IMR-90 (cell line): ENCODE measurements around the gene CDH12. TPM values are rescaled to one million over a fixed set of nuclear protein-coding genes. Genes with fewer than 3 reads are reported as not detected.
"Not testable (repeated sequence)": the region's sequence is repeated elsewhere in the genome, so short reads cannot be mapped to it uniquely, and the experiment has no call there.

ENCODE experiments used
- ATAC-seq: fragments of 200-7000 bp; cut with Tn5 transposase; 2 replicates; pipeline ENCODE4 v1.9.1; 2020; ENCODE audit warnings: low read depth, mild to moderate bottlenecking, moderate library complexity
- BruUV-seq: library from RNA; stranded (reverse); fragments of 400-500 nt; replicated peaks from 2 replicates; lab custom pipeline; 2021; lab: Mats Ljungman, UMichigan
- CTCF ChIA-PET: fragments of 300-600 bp; formaldehyde crosslinking; extraction: SDS; loops from one replicate; lab custom pipeline; 2021; ENCODE audit warnings: antibody characterized with exemption; lab: Yijun Ruan, JAX
- POLR2A ChIA-PET: fragments of 300-600 bp; sonication (Branson Sonifier 250); formaldehyde crosslinking; loops from one replicate; lab custom pipeline; 2022; ENCODE audit warnings: antibody characterized with exemption; ENCODE audit not compliant: unreplicated experiment; lab: Charles Lee
- DNase-seq: peaks from one replicate; pipeline ENCODE4 v3.0.0; 2013
- H2AFZ ChIP-seq: replicated peaks from 2 replicates; pipeline ENCODE3; 2013; ENCODE audit warnings: low read length, mild to moderate bottlenecking; ENCODE audit not compliant: poor library complexity
- H2AK5ac ChIP-seq: 2 replicates; pipeline ENCODE4 v1.6.1; 2013; ENCODE audit warnings: low read depth, low read length, inconsistent platforms
- H2AK9ac ChIP-seq: replicated peaks from 2 replicates; pipeline ENCODE3; 2013; ENCODE audit warnings: mild to moderate bottlenecking, low read depth, low read length, moderate library complexity; ENCODE audit not compliant: poor library complexity
- H2BK120ac ChIP-seq: 2 replicates; pipeline ENCODE4 v1.6.1; 2013; ENCODE audit warnings: low read depth, low read length, inconsistent platforms
- H2BK15ac ChIP-seq: 3 replicates; pipeline ENCODE4 v1.6.1; 2013; ENCODE audit warnings: low read depth, low read length, inconsistent platforms
- H2BK20ac ChIP-seq: 2 replicates; pipeline ENCODE4 v1.6.1; 2013; ENCODE audit warnings: low read depth, mild to moderate bottlenecking, inconsistent platforms, low read length, moderate library complexity
- H2BK5ac ChIP-seq: 2 replicates; pipeline ENCODE4 v1.6.1; 2013; ENCODE audit warnings: mild to moderate bottlenecking, low read depth, low read length, inconsistent platforms; ENCODE audit not compliant: poor library complexity, severe bottlenecking
- H3K14ac ChIP-seq: replicated peaks from 2 replicates; pipeline ENCODE4 v1.6.1; 2013; ENCODE audit warnings: low read depth, low read length, inconsistent platforms
- H3K18ac ChIP-seq: 2 replicates; pipeline ENCODE4 v1.6.1; 2013; ENCODE audit warnings: low read depth, low read length, control low read depth
- H3K23ac ChIP-seq: 2 replicates; pipeline ENCODE4 v1.6.1; 2013; ENCODE audit warnings: low read depth, low read length, inconsistent platforms
- H3K27ac ChIP-seq: 2 replicates; pipeline ENCODE4 v1.5.1; 2013; ENCODE audit warnings: mild to moderate bottlenecking, control low read depth, low read length; ENCODE audit not compliant: insufficient read depth
- H3K27me3 ChIP-seq: 2 replicates; pipeline ENCODE4 v1.6.1; 2013; ENCODE audit warnings: low read length; ENCODE audit not compliant: control insufficient read depth, insufficient read depth
- H3K36me3 ChIP-seq: 2 replicates; pipeline ENCODE4 v1.6.1; 2013; ENCODE audit warnings: low read length, mixed read lengths; ENCODE audit not compliant: control insufficient read depth, insufficient read depth
- H3K4ac ChIP-seq: 2 replicates; pipeline ENCODE4 v1.6.1; 2013; ENCODE audit warnings: low read depth, low read length, inconsistent platforms
- H3K4me1 ChIP-seq: 2 replicates; pipeline ENCODE4 v1.6.1; 2013; ENCODE audit warnings: low read length, mixed read lengths; ENCODE audit not compliant: control insufficient read depth, insufficient read depth
- H3K4me2 ChIP-seq: 2 replicates; pipeline ENCODE4 v1.6.1; 2013; ENCODE audit warnings: low read depth, mild to moderate bottlenecking, control low read depth, low read length, moderate library complexity
- H3K4me3 ChIP-seq: 2 replicates; pipeline ENCODE4 v1.5.1; 2013; ENCODE audit warnings: low read depth, mild to moderate bottlenecking, control low read depth, low read length, moderate library complexity; ENCODE audit not compliant: insufficient read depth
- H3K56ac ChIP-seq: 2 replicates; pipeline ENCODE4 v1.6.1; 2013; ENCODE audit warnings: low read length, inconsistent platforms; ENCODE audit not compliant: insufficient read depth; ENCODE audit errors: extremely low read depth
- H3K79me1 ChIP-seq, 2 experiments: 2 replicates each; pipeline ENCODE4 v1.6.1; 2013; ENCODE audit warnings: low read length in 2 of 2, inconsistent platforms in 1 of 2, low read depth in 1 of 2
- H3K9ac ChIP-seq: 2 replicates; pipeline ENCODE4 v1.6.1; 2013; ENCODE audit warnings: low read depth, low read length, control low read depth
- H3K9me1 ChIP-seq: 2 replicates; pipeline ENCODE4 v1.6.1; 2013; ENCODE audit warnings: low read length, inconsistent platforms; ENCODE audit not compliant: insufficient read depth
- H3K9me3 ChIP-seq: 2 replicates; pipeline ENCODE4 v1.6.1; 2013; ENCODE audit warnings: low read length; ENCODE audit not compliant: control insufficient read depth, insufficient read depth
- H4K20me1 ChIP-seq: 2 replicates; pipeline ENCODE4 v1.6.1; 2013; ENCODE audit warnings: low read length, inconsistent platforms; ENCODE audit not compliant: insufficient read depth
- H4K5ac ChIP-seq: 2 replicates; pipeline ENCODE4 v1.6.1; 2013; ENCODE audit warnings: mild to moderate bottlenecking, low read depth, low read length, control low read depth
- H4K8ac ChIP-seq, 2 experiments: 2 replicates each; pipeline ENCODE4 v1.6.1; 2013; ENCODE audit warnings: low read depth in 2 of 2, low read length in 2 of 2, control low read depth in 1 of 2, inconsistent platforms in 1 of 2
- H4K91ac ChIP-seq: 2 replicates; pipeline ENCODE4 v1.6.1; 2013; ENCODE audit warnings: low read depth, low read length, inconsistent platforms; ENCODE audit not compliant: insufficient read depth
- WGBS, 2 experiments: methylation state at CpG; one replicate each; pipeline versions ENCODE4 v1.1.5 to v1.1.7; 2013; ENCODE audit warnings: missing lambda C conversion rate in 2 of 2; ENCODE audit not compliant: insufficient read length in 1 of 2; ENCODE audit errors: extremely low coverage in 2 of 2; 5-methylcytosine and 5-hydroxymethylcytosine counted together
- dilution Hi-C: fragments of 300-500 bp; cut with HindIII; formaldehyde crosslinking; loops from one replicate; pipeline ENCODE4 v1.14.3; 2018; ENCODE audit warnings: low sequenced_read_pairs; ENCODE audit not compliant: unreplicated experiment
- in situ Hi-C: fragments of 300-500 bp; cut with MboI; formaldehyde crosslinking; loops from 3 replicates; pipeline ENCODE4 v1.14.3; 2019; ENCODE audit warnings: low sequenced_read_pairs, inconsistent platforms, mixed read lengths
- intact Hi-C: fragments of 100-400 bp; cut with micrococcal nuclease; formaldehyde crosslinking; loops from 2 replicates; pipeline ENCODE4 v1.10.0; 2022
- polyA plus RNA-seq, 3 experiments: library from polyadenylated mRNA; depleted of rRNA; stranded (reverse); fragments of >200 nt; gene quantifications; 2 replicates each; pipeline ENCODE4 v1.2.3, GENCODE V29; 2012; ENCODE audit warnings: low replicate concordance in 1 of 3
- total RNA-seq: library from RNA; depleted of rRNA; stranded (reverse); fragments of >200 nt; gene quantifications from 2 replicates; pipeline ENCODE4 v1.2.3, GENCODE V29; 2012

CDH12 gene
- total and polyA plus RNA-seq, 2 of the 4 experiments (the other 2 are of a cell fraction), result not detected

- H3K27ac ChIP-seq, H2BK120ac ChIP-seq, intact Hi-C loops, H3K14ac ChIP-seq, DNase-seq, H4K91ac ChIP-seq, H3K9me3 ChIP-seq, CTCF ChIA-PET, POLR2A ChIA-PET, H3K56ac ChIP-seq, H3K27me3 ChIP-seq, H2BK20ac ChIP-seq, H3K18ac ChIP-seq, H3K4me1 ChIP-seq, H2BK5ac ChIP-seq, H2AFZ ChIP-seq, H4K5ac ChIP-seq, ATAC-seq, H2BK15ac ChIP-seq, H3K4me3 ChIP-seq, H2AK9ac ChIP-seq, H3K79me1 ChIP-seq, dilution Hi-C loops, H3K9ac ChIP-seq, H3K36me3 ChIP-seq, H4K20me1 ChIP-seq, H3K4me2 ChIP-seq, H3K23ac ChIP-seq, in situ Hi-C loops, H2AK5ac ChIP-seq, H3K4ac ChIP-seq, H3K9me1 ChIP-seq, H4K8ac ChIP-seq, BruUV-seq: not testable (repeated sequence)
- no CpG with 5 or more reads among the region's 2 CpGs for WGBS, 2 experiments
Observed at GRCh38 chr5:22208463-22208862, 644.7 kb downstream of the CDH12 start.

GRCh38 chr5:22188651-22189050 is 664.5 kb downstream of the CDH12 start:
- H2BK15ac ChIP-seq, H3K56ac ChIP-seq, H3K9ac ChIP-seq, H4K8ac ChIP-seq, CTCF ChIA-PET, H3K36me3 ChIP-seq, H3K4me2 ChIP-seq, H2AK9ac ChIP-seq, H3K27me3 ChIP-seq, intact Hi-C loops, H3K27ac ChIP-seq, H2BK5ac ChIP-seq, H3K79me1 ChIP-seq, H3K18ac ChIP-seq, H3K4me1 ChIP-seq, H2BK120ac ChIP-seq, DNase-seq, H2AK5ac ChIP-seq, H3K9me1 ChIP-seq, H3K23ac ChIP-seq, BruUV-seq, ATAC-seq, POLR2A ChIA-PET, H3K14ac ChIP-seq, dilution Hi-C loops, H4K20me1 ChIP-seq, H3K4me3 ChIP-seq, H4K91ac ChIP-seq, H2AFZ ChIP-seq, H2BK20ac ChIP-seq, H3K4ac ChIP-seq, in situ Hi-C loops, H3K9me3 ChIP-seq, H4K5ac ChIP-seq: not testable (repeated sequence)
- no CpG with 5 or more reads among the region's 2 CpGs for WGBS, 2 experiments
